MV-4-11 (cell line): ENCODE measurements around the gene ANKRD26.
A peak's percentile ranks its signal among the peaks of the same experiment; 100 is the strongest.
"Not testable (repeated sequence)": the region's sequence is repeated elsewhere in the genome, so short reads cannot be mapped to it uniquely, and the experiment has no call there.

Experiments
- DNase-seq: peaks from one replicate; lab custom pipeline; 2025; lab: John Stamatoyannopoulos, UW

ANKRD26 gene

DNA sequence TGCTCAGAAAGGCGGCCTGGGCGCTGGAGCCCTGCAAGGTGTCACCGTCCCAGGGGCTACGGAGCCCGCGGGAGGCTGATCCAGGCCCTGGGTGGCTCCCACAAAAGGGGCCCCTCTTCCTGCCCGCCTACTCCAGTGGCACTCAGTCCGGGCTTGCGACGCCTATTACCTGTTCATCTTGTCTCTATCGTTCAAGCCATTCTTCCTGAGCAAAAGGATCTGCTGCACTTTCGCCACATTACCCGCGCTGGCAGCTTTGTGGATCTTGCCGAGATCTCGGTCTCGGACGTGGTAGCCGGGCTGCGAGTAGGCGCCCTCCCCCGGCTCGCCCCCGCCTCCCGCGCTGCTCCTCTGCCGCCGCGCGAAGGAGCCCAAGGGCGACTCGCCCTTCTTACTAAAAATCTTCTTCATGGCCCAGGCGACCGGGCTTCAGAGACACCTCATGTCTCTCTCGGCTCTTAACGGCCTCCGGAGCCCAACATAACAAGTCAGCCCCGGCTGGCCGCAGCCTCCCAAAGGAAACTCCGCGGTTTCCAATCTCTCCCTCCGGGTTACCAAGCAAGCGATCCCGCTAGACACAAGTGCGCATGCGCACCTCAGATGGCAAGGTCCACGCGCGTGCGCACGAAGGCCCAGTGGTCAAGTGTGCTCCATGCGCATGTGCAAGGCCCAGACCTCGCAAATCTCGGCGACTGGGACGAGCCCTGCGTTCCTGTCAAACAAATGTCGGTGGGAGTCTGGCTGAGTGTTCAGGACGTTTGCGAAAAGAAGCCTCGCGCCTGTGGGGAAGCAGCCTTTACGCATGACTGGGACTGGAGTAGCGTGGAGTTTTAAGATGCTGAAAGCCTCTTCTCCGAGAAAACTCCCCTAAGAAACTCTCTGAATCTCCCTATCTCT is at the start of gene ANKRD26:
TSS of gene ANKRD26 (minus strand) at position 579 of the 897 bp plus-strand sequence. CDS start at position 411, 168 bp downstream.
- peak; percentile 96 for DNase-seq

DNA sequence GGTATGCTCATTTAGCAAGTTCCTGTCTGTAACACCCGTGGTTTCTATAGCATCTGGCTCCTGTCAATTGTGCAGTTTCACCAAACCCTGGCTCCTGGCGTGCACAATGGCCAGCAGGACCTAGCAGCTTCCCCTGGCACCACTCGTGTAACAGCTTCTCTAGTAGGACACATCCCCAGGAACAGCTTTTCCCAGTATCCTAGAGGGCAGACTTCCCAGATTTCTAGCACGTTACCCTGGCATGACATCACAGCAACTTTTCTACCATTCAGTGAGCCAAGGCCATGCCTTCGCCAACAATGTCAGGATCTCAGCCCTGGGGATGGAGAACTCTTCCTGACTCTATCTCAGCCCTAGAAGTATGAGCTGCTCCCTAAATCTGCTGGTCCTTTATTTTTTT is 47.4 kb upstream of the ANKRD26 start:
- DNase-seq: peak; percentile 72

DNA sequence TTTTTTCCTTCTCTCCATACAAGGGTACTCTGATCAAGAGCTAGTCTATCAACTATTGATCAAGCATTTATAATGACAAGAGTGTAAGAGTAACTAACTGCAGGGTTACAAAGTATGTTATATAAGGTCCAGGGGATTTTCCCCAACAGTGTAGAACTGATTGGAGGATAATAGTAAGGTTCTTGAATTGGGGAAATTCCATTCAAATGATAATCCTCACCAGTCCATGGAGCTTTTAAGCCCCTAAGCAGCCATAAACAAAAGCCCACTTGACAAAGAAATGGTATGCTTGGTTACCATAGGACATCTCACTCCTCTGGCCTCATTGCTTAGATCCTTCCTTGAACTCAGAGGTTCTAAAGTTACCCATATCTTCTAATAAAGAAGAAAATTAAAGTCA is 45.6 kb upstream of the ANKRD26 start:
- no peak for DNase-seq

DNA sequence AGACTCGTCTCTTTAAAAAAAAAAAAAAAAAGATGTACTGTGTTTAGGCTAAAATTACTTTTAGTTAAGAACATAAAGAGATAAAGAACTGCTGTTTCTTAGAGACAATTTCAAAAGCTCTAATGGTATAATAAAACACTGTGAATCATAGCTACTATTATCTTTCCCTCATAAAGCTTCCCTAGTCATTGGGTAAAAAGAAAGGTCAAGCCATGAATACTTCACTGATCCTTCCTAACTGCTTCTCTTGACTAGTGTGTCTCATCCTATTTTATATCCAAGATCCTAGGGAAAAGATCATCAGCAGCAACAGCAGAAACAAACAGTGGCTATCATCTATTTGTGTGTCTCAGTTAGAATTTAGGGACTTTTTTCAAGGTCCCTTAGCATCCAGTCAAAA is 43.4 kb upstream of the ANKRD26 start:
- no peak for DNase-seq

DNA sequence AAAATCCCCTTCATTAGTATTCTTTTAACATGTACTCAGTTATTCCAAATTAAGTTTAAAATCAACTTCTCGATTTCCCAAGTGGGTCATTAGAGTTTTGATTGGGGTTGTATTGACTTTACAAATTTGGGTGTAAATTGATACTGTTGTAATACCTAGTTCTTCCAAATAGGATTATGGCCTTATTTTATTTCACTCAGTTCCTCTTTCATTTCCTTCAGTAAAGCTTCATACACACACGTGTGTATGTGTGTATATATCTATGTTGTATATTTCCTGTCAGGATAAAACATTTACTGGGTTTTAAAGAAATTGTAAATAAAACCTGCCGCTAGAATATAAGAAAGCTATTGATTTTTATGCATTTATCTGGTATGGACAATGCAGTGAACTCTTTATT is 38.0 kb upstream of the ANKRD26 start:
- peak; percentile 65 for DNase-seq

DNA sequence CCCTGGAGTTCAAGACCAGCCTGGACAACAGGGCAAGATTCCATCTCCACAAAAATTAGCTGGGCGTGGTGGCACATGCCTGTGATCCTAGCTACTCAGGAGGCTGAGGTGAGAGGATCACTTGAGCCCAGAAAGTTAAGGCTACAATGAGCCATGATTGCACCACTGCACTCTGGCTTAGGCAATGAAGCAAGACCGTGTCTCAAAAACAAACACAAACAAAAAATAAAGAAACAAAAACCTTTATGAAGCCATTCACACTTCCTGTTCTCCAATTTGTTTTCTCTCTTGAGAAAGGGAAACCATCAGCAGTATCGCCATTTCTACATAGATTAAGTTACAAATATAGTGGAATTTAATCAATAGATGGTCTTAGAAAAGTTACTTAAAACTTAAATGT is 34.1 kb upstream of the ANKRD26 start:
- DNase-seq: peak; percentile 81

DNA sequence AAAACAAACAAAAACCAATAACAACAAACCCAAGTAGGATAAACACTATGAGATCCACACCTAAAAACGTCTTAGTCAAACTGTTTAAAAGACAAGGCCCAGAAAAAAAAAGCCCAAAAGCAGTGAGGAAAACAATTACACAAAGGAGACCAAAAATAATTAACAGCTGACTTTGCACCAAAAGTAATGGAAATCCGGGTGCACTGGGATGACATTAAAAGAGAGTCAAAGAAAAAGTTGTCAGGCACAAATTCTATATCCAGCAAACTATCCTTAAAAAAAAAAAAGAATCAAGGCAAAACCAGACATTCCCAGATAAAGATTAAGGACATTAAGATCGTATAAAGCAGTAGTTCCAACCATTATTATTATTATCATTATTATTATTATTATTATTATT is 7.9 kb upstream of the ANKRD26 start:
- DNase-seq: no peak

DNA sequence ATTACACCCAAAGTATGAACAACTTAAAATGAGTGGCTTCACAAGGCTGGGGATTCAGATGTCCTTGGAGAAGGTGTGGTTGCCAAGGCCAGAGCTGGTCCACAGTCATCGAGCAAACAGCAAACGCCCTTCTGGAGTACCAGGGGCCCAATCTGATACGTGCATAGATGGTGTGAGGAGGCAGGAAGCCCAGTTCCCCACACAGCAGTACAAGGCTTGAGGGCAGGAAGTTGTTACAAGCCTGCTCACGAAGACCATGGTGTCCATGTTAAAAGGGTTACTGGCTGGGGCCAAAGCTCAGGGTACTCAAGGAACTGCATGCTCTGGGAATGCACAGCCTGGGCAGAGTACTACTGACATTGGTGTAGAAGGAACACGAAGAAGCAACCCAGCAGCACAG is 4.6 kb upstream of the ANKRD26 start:
- DNase-seq: no peak

DNA sequence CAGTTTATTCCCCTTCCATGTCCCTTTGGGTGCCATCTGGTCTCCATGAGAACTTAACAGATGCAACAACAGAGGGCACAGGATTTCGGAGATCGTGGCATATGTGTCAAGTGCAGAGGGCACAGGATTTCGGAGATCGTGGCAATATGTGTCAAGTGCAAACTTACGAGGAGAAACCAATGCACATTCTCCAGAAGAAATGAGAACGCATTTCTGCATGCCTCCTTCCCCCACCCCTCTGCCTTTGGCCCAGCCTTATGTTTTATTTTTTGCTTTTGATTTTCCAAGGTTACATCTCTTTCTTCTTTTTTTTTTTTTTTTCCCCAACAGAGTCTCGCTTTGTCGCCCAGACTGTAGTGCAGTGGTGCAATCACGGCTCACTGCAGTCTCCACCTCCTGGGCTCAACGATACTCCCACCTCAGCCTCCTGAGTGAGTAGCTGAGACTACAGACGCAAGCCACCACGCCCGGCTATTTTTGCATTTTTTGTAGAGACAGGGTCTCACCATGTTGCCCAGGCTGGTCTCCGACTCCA is 586 bp upstream of the ANKRD26 start:
- no peak for DNase-seq

DNA sequence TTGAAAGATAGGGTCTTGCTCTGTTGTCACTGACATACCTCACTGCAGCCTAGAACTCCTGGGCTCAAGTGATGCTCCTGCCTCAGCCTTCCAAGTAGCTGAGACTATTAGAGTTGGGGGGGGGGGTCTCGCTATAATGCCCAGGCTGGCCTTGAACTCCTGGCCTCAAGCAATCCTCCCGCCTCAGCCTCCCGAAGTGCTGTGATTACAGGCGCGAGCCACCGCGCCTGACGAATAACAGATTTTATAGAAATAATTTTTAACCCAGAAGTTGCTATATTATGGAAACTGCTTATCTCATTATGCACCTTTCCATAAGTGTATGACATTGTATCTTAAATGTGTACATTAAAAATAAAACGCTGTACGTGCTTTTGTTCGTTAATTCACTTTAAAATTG is 846 bp downstream of the ANKRD26 start:
- DNase-seq: no peak

DNA sequence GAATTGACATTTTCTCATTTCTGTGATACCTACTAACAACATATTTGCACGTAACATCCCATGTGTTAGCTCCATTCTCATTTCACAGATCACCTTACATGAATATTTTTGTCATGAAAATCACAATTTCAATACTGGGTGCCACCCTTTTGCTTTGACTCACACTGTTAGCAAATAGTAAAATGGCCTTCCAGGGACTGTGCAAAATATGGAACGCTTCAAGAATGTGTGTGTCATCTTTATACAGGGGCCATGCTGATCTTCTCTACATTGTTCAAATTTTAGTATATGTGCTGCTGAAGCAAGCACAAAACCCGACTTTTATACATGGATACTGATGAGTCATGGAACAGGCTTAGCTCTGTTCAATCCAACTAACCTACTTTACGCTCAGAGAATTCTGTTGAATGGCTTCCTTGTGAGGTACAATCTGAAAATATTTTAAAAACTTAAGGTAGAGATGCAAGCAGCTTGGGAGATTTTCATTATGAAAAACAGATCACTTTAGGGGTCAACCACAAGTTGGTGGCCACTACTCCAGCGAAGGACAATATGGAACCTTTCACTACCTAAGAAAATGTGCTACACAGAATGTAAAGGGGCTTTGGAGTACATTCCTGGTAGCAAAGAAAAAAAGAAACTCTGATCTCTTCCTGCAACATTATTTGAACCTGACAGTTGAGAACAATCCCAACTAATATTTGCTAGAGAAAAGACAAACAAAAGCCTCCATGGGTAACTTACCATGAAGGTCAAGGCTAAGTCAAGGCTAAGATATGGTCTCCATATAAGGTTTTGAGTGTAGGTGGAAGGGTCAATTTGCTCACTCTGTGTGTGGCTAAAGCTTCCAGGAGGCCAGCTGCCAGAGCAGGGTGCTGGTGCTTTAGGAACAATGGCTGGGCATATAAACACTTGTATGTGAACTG is 11.9 kb downstream of the ANKRD26 start:
- no peak for DNase-seq

DNA sequence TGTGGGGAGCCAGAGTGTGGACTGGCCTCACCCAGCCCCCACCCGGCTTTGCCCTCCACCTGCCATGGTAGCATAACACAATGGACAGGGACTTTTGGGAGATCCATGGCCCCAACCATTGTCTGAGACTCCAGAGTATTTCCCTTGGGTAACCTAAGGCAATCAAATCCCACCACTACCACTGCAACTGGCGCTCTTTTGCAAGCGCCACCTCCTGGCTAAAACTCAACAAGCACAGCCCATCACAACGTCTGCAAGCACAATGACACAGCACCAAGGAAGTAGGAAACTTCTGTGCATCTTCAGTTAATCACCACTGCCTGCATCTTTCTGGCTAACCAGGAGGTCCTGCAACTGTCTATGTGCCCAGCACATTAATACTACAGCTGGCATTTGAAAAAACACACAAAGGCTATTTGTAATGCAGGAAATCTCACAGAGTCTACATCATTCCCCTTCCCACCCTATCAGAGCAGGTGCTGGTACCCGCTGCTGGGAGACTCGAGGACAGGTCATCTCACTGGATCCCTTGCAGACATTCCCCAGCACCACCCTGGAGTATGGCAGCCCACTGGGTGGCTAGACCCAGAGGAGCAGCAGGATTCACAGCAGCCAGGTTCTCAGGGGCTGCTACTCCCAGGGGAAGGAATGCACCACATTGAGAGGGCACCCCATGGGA is 27.7 kb downstream of the ANKRD26 start:
- DNase-seq: no peak

DNA sequence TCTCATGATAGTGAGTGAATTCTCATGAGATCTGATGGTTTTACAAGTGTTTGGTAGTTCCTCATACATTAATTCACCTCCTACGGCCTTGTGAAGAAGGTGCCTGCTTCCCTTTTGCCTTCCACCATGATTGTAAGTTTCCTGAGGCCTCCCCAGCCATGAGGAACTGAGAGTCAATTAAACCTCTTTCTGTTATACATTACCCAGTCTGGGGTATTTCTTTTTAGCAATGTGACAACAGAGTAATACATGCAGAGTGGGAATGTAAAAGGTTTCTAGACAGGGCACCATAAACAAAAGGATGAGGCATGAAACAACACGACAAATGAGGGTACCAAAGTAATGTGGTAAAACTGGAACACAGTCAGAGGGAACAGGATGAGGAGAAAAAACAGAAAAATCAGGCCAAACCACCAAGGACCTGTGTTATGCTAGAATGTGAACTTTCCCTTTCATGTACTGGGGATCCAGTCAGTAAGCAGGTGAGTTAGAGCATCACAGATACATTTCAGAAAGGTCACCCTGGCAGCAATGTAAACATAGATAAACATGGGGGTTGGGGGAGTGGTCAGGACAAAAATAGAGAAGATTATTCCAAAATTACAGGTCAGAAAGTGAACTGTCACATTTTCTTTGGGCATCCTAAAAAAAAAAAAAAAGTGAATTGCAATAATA is 31.9 kb downstream of the ANKRD26 start:
- peak; percentile 16 for DNase-seq

DNA sequence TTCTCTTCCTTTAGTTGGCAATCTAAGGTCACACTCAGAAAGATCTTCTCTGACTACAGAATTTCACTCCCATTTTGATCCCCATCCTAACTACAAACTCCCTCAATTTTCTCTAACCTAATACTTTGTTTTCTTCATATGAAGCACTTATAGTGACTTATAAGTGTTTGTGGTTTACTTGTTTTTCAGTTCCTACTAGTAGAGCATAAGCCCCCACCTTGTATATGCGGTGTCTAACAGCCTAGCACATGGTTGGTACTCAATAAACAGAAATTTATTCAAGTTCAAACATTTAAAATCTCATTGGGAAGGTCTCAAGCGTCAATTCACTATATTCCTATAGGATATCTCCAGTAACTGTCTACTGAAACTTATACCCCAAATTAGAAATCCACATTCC is 35.2 kb downstream of the ANKRD26 start:
- DNase-seq: no peak

DNA sequence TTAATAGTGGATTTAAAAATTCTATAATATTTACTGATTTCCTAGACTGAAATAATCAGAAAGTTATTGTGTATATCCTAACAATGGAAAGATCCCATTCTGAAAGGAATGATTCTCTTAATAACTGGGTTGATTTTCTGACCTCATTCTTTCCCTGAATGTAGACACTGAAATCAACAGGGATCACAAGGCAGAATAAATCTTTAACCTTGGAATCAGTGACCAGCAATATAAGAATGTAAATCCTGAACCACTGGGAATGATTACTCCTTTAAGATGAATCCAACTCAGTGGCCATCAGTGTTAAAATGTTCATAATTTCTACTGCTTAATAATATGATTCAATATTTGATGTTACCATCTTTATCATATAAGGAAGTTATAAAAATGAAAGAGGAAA is 47.6 kb downstream of the ANKRD26 start:
- DNase-seq: no peak

DNA sequence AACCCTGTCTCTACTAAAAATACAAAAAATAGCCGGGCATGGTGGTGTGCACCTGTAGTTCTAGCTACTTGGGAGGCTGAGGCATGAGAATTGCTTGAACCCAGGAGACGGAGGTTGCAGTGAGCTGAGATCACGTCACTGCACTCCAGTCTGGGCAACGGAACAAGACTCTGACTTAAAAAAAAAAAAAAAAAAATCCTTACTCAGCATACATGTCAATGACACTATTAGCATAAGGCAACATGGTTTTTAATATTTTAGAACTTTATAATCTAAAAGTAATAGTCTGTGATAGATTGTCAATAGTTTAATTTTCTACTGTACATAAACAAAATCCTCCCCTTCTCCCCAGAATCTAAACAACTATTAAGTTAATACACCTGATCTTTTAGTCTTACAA is 55.0 kb downstream of the ANKRD26 start:
- DNase-seq: not testable (repeated sequence)

DNA sequence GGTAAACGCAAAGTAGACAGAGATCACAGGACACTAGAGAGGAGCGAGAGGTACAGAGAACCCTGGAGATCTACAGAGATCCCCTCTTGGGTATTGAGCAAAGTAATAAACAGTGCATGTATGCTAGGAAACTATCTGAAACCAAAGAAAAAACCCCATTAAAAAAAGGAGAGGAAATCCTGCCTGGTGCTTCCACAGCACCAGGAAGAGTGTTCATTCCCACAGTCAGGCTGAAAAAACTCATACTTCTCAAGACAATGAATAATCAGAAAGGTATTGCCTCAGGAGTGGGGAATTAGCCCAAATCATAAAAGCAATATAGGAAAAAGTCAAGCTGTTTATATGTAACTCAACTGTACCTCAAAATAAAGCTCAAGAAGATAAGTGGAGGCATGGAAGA is 59.1 kb downstream of the ANKRD26 start:
- no peak for DNase-seq

DNA sequence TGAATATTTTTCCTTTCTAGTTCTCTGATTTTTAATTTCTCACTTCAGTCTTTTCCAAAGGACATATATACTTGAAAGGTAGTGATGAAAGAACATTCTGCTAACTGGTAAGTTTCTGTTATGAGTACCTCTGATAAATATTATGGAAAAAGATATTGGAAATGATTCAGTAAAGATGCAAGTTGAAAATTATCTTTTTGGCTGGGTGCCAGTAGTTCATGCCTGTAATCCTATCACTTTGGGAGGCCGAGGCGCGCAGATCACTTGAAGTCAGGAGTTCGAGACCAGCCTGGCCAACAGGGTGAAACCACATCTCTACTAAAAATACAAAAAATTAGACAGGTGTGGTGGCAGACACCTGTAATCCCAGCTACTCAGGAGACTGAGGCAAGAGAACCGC is 62.1 kb downstream of the ANKRD26 start:
- DNase-seq: no peak

DNA sequence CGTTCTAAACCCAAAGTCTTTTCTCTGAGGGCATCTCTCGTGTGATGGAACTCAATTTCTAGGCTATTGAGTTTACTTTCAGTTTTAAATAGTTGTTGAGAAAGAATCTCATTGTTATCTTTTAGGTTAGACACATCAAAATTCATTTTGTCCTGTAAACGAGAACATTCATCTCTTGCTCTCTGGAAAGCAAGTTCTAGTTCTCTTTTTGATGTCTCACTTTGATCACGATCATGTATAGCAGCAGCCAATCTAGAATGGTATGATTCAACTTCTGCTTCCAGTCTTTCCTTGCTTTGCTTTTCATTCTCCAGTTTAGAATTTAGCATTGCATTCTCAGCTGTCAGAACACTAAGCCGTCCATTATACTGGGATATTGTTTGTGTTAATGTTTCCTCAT is 65.1 kb downstream of the ANKRD26 start:
- peak; percentile 19 for DNase-seq

DNA sequence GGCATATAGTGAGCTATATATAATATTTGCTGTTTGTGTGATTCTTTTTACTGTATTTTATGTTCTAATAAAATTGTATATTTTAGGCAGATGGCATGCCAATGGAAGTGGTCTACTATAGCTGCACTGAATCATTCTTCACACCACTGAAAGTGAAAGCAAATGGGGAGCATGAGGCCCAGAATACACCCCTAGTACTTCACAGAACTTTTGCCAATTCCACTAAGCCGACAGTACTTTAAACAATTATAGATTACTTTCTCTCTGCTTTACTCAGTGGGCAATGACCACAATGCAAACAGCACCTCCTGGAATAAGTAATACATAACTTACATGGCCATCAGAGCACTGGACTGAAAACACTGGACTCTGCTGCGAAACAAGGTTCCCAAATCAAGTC is 70.2 kb downstream of the ANKRD26 start:
- DNase-seq: no peak

DNA sequence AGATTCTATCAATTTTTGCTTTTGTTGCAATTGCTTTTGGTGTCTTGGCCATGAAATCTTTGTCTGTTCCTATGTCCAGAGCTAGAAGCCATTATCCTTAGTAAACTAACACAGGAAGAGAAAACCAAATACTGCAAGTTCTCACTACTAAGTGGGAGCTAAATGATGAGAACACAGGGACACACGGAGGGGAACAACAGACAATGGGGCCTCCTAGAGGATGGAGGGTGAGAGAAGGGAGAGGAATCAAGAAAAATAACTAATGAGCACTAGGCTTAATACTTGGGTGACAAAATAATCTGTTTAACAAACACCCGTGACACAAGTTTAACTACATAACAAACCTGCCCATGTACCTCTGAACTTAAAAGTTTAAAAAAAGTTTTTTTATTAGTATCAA is 78.2 kb downstream of the ANKRD26 start:
- DNase-seq: no peak

DNA sequence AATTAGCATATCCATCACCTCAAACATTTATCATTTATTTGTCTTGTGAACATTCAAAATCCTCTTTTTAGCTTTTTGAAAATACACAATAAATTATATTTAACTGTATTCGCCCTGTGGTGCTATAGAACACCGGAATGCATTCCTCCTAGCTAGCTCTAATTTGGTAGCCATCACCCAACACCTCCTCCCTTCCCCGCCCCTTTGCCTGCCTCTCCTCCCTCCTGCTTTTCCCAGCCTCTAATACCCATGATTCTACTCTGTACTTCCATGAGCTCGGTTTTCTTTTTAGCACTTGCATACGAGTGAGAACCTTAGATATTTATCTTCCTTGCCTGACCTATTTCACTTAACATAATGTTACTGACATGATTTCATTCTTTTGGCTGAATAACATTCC is 80.1 kb downstream of the ANKRD26 start:
- DNase-seq: no peak
